Osteoblast (primary cell): ENCODE results near the gene ZCCHC2. TPM values are rescaled to one million over a fixed set of nuclear protein-coding genes. Genes with fewer than 3 reads are reported as not detected.
A peak's percentile ranks its signal among the peaks of the same experiment; 100 is the strongest.

Experiments used
- DNase-seq: peaks from one replicate; pipeline ENCODE4 v3.0.0; 2011; ENCODE audit warnings: low spot score, mixed read lengths; ENCODE audit not compliant: insufficient read length; ENCODE audit errors: missing footprints
- H2AFZ ChIP-seq: 2 replicates; pipeline ENCODE4 v1.6.0; 2011; ENCODE audit warnings: mild to moderate bottlenecking, low read length
- H3K27ac ChIP-seq: 2 replicates; pipeline ENCODE4 v1.5.1; 2011; ENCODE audit warnings: mild to moderate bottlenecking, low read depth, low read length, moderate library complexity
- H3K27me3 ChIP-seq: 2 replicates; pipeline ENCODE4 v1.6.0; 2012; ENCODE audit warnings: mild to moderate bottlenecking, control low read depth, inconsistent platforms, low read length, moderate library complexity; ENCODE audit not compliant: insufficient read depth
- H3K36me3 ChIP-seq: 2 replicates; pipeline ENCODE4 v1.5.1; 2011; ENCODE audit warnings: mild to moderate bottlenecking, low read length, control low read depth, moderate library complexity; ENCODE audit not compliant: insufficient read depth
- H3K4me1 ChIP-seq: 2 replicates; pipeline ENCODE4 v1.5.1; 2011; ENCODE audit warnings: mild to moderate bottlenecking, low read length, control low read depth, moderate library complexity; ENCODE audit not compliant: insufficient read depth
- H3K4me2 ChIP-seq: 2 replicates; pipeline ENCODE4 v1.6.0; 2011; ENCODE audit warnings: mild to moderate bottlenecking, low read length; ENCODE audit not compliant: insufficient read depth
- H3K4me3 ChIP-seq: fragments of 200-600 bp; sonication (generic); 3 replicates; pipeline ENCODE4 v1.5.1; 2012; ENCODE audit warnings: mild to moderate bottlenecking, low read length, inconsistent platforms; ENCODE audit not compliant: insufficient read depth
- H3K79me2 ChIP-seq: 2 replicates; pipeline ENCODE4 v1.6.0; 2012; ENCODE audit warnings: mild to moderate bottlenecking, low read length, control low read depth, inconsistent platforms; ENCODE audit not compliant: insufficient read depth
- H3K9me3 ChIP-seq: 2 replicates; pipeline ENCODE4 v1.5.1; 2011; ENCODE audit warnings: low read depth, low read length, control low read depth
- H4K20me1 ChIP-seq: 2 replicates; pipeline ENCODE4 v1.6.0; 2012; ENCODE audit warnings: mild to moderate bottlenecking, low read length, control low read depth; ENCODE audit not compliant: insufficient read depth
- total RNA-seq: library from RNA; depleted of rRNA; stranded (reverse); fragments of >200 nt; gene quantifications from 2 replicates; pipeline ENCODE4 v1.2.3, GENCODE V29; 2012
- TF ChIP-seq, protein P1 (sequence below): IDR thresholded peaks from 2 replicates; pipeline ENCODE4 v1.5.1; 2011; ENCODE audit warnings: mild to moderate bottlenecking, low read depth, low read length, moderate library complexity; ENCODE audit errors: extremely low read depth

The ZCCHC2 gene
- total RNA-seq, 1 donor, result 10.1 TPM

DNA sequence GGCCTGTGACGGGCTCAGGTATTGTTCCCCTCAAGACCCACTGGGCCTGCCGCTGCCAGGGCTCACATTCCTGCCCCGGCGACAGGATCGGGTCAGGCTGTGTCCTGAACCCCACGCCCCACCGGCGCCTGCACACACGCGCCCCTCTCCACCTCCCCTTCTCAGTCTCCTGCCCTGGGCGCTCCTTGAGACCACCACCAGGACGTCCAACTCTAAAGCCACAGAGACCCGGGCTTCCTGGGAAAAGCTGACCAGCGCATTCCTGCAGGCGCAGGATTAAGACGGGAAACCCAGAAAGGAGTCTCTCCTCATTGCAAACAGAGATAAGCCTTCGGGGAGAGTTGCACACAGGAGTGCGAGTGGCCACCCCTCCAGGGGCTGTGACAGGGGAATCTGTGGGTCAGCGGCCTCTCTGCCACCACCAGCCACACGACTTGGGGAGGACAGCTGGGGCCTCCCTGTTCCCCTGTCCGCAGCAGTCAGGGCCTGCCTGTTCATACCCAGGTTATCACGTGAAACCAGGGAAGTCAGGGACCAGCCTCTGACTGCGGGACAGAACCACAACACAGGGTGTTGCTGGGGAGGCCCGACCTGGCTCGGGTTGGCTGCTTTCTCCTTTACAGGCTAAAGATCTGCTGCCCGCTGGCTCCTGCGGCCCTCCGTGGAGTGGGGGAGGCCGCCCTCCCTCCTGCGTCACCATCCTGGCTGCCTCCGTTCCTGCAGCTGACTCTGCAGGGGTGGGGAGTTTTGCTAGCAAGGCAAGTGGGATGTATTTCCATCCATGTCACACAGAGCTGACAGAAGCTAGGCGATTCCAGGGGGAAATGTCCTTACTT, 88.8 kb downstream of the ZCCHC2 start:
- TF ChIP-seq, protein P1, sequence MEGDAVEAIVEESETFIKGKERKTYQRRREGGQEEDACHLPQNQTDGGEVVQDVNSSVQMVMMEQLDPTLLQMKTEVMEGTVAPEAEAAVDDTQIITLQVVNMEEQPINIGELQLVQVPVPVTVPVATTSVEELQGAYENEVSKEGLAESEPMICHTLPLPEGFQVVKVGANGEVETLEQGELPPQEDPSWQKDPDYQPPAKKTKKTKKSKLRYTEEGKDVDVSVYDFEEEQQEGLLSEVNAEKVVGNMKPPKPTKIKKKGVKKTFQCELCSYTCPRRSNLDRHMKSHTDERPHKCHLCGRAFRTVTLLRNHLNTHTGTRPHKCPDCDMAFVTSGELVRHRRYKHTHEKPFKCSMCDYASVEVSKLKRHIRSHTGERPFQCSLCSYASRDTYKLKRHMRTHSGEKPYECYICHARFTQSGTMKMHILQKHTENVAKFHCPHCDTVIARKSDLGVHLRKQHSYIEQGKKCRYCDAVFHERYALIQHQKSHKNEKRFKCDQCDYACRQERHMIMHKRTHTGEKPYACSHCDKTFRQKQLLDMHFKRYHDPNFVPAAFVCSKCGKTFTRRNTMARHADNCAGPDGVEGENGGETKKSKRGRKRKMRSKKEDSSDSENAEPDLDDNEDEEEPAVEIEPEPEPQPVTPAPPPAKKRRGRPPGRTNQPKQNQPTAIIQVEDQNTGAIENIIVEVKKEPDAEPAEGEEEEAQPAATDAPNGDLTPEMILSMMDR, result no peak

DNA sequence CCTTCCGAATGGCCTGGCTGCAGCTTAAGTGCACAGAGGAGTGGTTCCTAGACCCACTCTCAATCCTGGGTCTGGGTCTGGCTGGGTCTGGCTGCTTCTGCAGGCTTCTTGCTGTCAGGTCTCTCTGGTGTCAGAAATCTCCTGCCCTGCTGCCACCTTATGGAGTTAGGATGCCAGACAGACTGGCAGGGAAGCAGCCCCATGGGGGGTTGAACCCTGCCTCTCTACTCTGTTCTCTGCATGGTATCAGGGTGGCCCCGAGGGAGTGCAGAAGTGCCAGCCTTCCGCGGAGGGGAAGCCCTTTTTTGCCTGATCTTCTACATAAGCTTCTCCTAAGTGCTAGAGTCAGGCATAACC, 89.4 kb downstream of the ZCCHC2 start:
- H3K36me3 ChIP-seq, result no peaks in the 10 kb centered on the region
- peaks cover 40% of the 10 kb centered on the region for H3K27me3 ChIP-seq
- no peaks in the 10 kb centered on the region for H3K79me2 ChIP-seq
- H3K27ac ChIP-seq, result no peak overlapping the region
- no peaks in the 10 kb centered on the region for H3K9me3 ChIP-seq
- no peaks in the 10 kb centered on the region for H3K4me1 ChIP-seq
- no peak for DNase-seq
- TF ChIP-seq, protein P1, result no peak
- no peak overlapping the region for H2AFZ ChIP-seq
- H4K20me1 ChIP-seq, result no peaks in the 10 kb centered on the region
- H3K4me2 ChIP-seq, result no peak overlapping the region
- no peak overlapping the region for H3K4me3 ChIP-seq

More for the DNA sequence above, 88.8 kb downstream of the ZCCHC2 start:
- Histone ChIP-seq H4K20me1 (no peaks in the 10 kb centered on the region), H3K4me1 (no peaks in the 10 kb centered on the region), H3K27ac (no peak overlapping the region), H3K27me3 (peaks cover 38% of the 10 kb centered on the region), H3K79me2 (no peaks in the 10 kb centered on the region), H3K36me3 (no peaks in the 10 kb centered on the region), H3K4me3 (no peak overlapping the region), H3K9me3 (no peaks in the 10 kb centered on the region), H3K4me2 (peak overlapping the region; percentile 43), H2AFZ (no peak overlapping the region)
- peak; percentile 54 for DNase-seq

DNA sequence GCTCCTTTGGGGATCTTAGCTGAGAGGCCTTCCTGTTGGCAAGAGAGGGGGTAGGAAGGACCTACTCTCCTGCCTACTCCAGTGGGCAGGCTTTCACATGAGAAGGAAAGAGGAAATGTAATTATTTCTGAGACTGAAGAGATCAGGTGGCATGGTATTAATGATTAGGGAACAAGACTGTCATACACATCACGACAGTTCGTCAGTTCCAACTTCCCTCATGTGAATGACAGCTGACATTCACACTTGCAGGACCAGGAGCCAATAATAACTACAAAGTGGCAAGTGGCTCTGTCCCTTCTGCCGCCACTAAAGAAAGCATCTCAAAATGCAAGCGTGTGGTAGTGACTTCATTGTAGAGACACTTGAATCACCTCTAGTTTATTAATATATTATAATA, 90.0 kb downstream of the ZCCHC2 start:
- Histone ChIP-seq H4K20me1 (no peaks in the 10 kb centered on the region), H3K36me3 (no peaks in the 10 kb centered on the region), H2AFZ (no peak overlapping the region), H3K27ac (no peak overlapping the region), H3K4me1 (no peaks in the 10 kb centered on the region), H3K9me3 (no peaks in the 10 kb centered on the region), H3K27me3 (peaks cover 43% of the 10 kb centered on the region), H3K79me2 (no peaks in the 10 kb centered on the region), H3K4me2 (no peak overlapping the region), H3K4me3 (no peak overlapping the region)
- DNase-seq, result no peak
- TF ChIP-seq, protein P1, result no peak

DNA sequence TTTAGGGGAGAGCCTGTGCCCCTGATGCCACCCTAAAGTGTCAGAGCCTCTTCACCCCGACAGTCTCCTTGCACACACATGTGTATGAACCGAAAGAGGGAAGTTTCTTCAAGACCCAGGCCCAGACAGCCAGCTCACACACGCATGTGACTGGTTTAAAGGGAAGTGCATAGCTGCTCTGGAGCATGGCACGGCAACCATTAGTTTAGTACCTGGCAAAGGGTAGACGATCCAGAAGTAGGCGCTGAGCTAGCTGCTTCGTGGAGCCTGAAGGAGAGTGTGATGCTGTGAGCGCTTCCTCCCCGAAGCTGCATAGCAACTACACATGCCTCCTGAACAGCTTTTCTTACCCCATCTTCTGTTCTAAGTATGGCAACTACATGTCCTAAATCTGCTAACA, 91.7 kb downstream of the ZCCHC2 start:
- Histone ChIP-seq H3K4me1 (no peaks in the 10 kb centered on the region), H3K27ac (no peak overlapping the region), H3K36me3 (no peaks in the 10 kb centered on the region), H3K4me2 (no peak overlapping the region), H3K27me3 (peaks cover 44% of the 10 kb centered on the region), H3K4me3 (no peak overlapping the region), H3K79me2 (no peaks in the 10 kb centered on the region), H2AFZ (no peak overlapping the region), H3K9me3 (no peaks in the 10 kb centered on the region), H4K20me1 (no peaks in the 10 kb centered on the region)
- no peak for DNase-seq
- TF ChIP-seq, protein P1, result no peak
